GM12873 (cell line): Measurements from ENCODE around the gene PPWD1.

Source experiments
- TF ChIP-seq, protein P1 (sequence below): IDR thresholded peaks from 2 replicates; pipeline ENCODE4 v1.5.1; 2012; ENCODE audit warnings: low read depth, mild to moderate bottlenecking, moderate library complexity, low read length, control low read depth; ENCODE audit not compliant: insufficient read depth; ENCODE audit errors: missing control alignments

Gene PPWD1

DNA sequence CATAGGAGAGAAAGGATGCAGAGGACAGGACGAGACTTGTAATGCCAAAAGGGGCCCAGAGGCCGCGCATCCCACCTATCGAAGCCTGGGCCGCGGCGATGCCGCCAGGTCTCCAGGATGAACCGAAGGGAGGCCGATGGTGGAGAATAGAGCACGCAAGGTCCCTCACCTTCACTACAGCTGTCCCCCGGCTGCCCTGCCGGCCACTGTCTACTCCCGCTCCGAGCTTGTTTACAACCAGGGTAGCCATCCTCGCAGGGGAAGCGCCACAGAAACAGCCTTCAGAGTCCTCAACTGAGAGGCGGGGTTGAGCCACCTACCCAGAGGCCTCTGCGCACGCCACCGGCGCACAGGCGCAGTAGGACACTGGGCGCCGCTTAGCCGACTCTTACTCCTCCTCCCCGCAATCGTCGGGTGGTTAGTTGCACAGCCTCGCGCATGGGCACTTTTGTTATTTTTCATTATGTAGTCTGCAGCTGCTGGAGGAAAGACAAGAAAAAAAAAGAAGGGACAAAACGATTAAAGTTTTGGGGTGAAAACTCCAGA lies 61.0 kb downstream of the PPWD1 start, which contains the start of gene TRIM23:
Gene TRIM23, minus strand, starts transcription at position 309 of the 546 bp plus-strand sequence. Its CDS starts 59 bp downstream, at position 250.
- TF ChIP-seq, protein P1, sequence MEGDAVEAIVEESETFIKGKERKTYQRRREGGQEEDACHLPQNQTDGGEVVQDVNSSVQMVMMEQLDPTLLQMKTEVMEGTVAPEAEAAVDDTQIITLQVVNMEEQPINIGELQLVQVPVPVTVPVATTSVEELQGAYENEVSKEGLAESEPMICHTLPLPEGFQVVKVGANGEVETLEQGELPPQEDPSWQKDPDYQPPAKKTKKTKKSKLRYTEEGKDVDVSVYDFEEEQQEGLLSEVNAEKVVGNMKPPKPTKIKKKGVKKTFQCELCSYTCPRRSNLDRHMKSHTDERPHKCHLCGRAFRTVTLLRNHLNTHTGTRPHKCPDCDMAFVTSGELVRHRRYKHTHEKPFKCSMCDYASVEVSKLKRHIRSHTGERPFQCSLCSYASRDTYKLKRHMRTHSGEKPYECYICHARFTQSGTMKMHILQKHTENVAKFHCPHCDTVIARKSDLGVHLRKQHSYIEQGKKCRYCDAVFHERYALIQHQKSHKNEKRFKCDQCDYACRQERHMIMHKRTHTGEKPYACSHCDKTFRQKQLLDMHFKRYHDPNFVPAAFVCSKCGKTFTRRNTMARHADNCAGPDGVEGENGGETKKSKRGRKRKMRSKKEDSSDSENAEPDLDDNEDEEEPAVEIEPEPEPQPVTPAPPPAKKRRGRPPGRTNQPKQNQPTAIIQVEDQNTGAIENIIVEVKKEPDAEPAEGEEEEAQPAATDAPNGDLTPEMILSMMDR = peak; percentile 30

DNA sequence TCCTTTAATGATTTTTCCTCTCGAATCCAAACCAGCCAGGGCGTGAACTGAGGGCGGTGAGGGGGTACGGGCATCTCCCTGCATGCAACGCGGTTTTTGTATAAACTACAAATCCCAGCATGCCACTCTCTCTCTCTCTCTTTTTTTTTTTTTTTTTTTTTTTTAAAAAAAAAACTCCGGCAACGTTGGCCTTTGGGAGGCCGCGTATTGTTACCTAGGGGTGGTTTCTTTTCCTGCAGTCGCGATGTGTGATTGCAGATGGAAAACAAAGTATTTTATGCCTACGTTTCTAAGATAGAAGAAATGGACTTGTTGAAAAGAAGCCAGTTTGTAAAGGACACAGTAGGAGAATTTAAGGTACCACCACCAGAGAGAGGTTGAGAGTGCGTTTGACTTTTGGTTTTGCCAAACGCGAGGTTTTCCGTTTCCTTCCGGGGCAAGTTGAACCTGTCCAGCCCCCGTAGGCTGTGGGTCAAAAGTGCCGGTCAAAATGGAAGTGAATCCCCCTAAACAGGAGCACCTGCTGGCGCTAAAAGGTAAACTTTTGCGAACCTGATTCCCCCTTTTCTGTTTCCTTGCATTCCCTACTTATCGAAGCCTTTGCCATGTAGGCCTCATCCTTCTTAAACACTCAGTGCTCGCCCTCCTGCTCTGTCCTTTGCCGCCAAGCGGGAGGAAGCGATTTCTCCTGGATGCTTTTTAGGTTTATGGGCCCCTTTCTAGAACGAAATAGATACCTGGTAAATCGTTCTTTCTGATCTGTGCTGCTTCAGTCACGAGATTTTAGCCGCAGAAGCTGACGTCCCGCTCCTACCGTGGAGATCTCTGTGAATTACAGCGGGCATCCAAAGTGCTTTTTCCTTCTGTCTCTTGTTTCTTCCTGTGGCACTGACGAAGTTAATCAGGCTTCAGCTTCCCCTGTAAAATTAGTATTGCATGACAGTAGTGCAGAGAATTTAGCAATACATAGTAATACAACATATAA lies 61.8 kb downstream of the PPWD1 start, which contains the start of the genes SHLD3 and TRAPPC13:
Gene SHLD3, plus strand, starts transcription at position 457 of the 985 bp plus-strand sequence. CDS start 4,561 bp downstream, outside the sequence.
Gene TRAPPC13, plus strand, starts transcription at position 457 of the 985 bp plus-strand sequence. Its CDS starts 34 bp downstream, at position 491.
- TF ChIP-seq, protein P1 = peak; percentile 31

DNA sequence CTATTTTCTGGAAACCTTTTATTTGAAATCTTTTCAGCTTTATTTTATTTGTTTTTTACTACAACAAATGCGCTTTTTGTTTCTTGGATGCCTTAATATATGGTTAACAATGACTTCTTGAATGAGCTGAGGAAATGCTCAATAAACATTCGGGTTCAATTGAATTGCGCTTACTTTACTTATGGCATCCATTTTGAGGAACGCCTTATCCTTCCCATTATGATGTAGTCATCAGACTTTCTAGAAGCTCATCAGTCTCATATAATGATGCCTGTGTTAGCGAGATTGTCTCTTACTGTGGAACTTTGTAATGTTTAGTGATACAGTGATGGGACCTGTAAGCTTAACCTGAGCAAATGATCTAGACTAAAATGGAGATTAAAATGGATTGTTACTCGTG lies 62.6 kb downstream of the PPWD1 start:
- TF ChIP-seq, protein P1 = no peak

DNA sequence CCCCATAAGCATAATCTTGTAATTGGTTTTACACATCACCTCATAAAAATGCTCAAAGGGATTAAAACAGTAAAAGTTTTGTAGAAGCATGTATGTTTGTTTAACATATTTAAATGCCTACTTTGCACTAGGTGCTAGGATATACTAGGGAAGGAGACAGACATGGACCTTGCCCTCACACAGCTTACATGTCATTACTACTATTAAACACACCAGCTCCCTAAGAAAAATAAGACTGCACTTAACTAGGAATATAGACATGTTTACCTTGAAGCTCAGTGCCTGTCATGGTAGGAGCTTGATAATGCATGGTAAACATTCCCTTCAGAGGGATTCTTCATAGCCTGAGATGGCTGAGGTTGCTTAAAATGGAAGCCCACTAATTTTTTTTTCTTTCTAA lies 67.9 kb downstream of the PPWD1 start:
- TF ChIP-seq, protein P1 = no peak
